Breast epithelium (tissue), 3 donors: ENCODE measurements around the gene GOLGA8B.
"Not testable (repeated sequence)": the region's sequence is repeated elsewhere in the genome, so short reads cannot be mapped to it uniquely, and the experiment has no call there.

Experiments
- POLR2A ChIP-seq: fragments of 450-650 bp; IDR thresholded peaks from one replicate; pipeline ENCODE4 v1.6.1; 2016; ENCODE audit warnings: antibody characterized with exemption, mild to moderate bottlenecking, moderate library complexity
- POLR2AphosphoS5 ChIP-seq, 3 donors: sonication (generic); formaldehyde crosslinking; IDR thresholded peaks; one replicate each; pipeline ENCODE4 v1.6.1; 2017; ENCODE audit warnings: antibody characterized with exemption in 3 of 3
- TF ChIP-seq, protein P1 (sequence below), 3 donors: fragments of 450-650 bp; IDR thresholded peaks; one replicate each; pipeline ENCODE4 v1.5.1; 2016 to 2017; ENCODE audit warnings: antibody characterized with exemption in 3 of 3, mild to moderate bottlenecking in 3 of 3, moderate library complexity in 3 of 3

DNA sequence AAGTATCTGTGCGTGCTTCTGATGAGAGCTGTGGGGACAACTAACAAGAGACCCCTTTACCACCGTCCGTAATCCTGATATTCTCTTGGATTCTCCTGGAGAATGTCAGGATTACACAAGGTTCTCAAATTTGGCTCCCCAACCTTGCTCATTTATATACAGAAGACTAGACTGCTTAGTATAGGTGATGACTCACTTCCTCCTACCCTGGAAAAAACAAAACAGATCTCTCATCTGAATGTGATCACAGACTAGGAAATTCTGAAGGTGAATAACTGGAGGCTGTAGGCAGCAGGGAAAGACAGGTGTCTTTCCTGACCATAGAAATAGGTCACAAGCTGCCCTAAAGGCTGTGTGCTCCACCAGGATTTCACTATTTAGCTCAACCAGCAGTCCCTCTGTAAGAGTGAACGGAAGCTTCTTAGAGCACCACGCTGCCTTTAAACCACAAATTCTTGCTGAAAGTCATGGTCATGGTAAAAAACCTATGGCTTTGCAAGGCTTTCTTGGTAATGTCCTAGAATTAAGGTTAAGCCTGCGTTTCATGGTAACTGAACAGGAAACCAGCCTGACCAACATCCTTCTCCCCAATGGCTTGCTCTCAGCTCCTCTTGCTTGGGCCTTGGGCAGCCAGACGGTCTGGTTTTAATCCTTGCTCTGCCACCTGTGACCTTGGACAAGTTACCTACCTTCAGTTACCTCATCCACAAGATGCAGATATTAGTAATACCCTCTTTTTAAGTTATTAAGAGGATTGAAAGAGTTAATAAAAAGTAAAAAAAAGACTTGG is 39.4 kb downstream of the GOLGA8B start:
- TF ChIP-seq, protein P1, sequence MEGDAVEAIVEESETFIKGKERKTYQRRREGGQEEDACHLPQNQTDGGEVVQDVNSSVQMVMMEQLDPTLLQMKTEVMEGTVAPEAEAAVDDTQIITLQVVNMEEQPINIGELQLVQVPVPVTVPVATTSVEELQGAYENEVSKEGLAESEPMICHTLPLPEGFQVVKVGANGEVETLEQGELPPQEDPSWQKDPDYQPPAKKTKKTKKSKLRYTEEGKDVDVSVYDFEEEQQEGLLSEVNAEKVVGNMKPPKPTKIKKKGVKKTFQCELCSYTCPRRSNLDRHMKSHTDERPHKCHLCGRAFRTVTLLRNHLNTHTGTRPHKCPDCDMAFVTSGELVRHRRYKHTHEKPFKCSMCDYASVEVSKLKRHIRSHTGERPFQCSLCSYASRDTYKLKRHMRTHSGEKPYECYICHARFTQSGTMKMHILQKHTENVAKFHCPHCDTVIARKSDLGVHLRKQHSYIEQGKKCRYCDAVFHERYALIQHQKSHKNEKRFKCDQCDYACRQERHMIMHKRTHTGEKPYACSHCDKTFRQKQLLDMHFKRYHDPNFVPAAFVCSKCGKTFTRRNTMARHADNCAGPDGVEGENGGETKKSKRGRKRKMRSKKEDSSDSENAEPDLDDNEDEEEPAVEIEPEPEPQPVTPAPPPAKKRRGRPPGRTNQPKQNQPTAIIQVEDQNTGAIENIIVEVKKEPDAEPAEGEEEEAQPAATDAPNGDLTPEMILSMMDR (IDR thresholded peaks at IDR 0.05): not testable (repeated sequence)
- not testable (repeated sequence) for TF ChIP-seq POLR2AphosphoS5 (IDR thresholded peaks at IDR 0.05); POLR2A
